HG02981 (cell line): ENCODE results near the gene SGK1.

ENCODE experiments used
- ATAC-seq: cut with Tn5 transposase; IDR thresholded peaks from one replicate; pipeline ENCODE4 v1.9.1; 2021; ENCODE audit warnings: mild to moderate bottlenecking, moderate library complexity; ENCODE audit not compliant: unreplicated experiment

SGK1 gene

DNA sequence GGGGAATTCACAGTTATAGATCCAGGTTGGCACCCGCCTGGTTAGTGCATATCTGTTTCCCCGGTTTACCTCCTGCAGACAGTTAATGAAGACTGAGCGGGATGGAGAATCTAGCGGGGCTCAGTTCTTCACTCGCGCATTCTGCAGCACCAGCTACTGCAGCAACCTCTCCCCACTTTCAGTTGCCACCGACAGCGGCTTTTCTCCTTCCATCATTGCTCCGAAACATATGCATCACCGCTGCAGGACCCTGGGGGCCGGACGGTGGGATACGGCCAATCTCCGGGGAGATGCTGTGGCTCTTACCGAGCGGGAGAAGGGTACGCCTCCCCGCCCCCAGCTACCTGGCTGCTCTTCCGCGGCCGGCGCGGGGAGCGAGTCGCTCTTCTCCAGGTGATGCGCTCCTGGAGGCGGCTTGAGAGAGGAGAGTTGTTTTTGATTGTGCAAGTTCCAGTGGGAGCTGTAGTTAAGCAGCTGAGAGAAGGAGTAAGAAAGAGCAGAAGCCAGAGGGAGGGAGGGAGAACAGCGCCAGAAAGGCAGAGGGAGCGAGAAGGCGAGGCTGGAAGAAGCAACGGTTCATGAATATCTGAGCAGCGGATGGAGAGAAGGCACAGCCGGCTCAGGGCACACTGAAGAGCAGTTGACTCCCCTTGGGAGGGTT, at the start of gene SGK1:
TSS of gene SGK1 (minus strand) at position 642 of the 661 bp plus-strand sequence. CDS start 652 bp downstream, outside the sequence.
- no peak for ATAC-seq

DNA sequence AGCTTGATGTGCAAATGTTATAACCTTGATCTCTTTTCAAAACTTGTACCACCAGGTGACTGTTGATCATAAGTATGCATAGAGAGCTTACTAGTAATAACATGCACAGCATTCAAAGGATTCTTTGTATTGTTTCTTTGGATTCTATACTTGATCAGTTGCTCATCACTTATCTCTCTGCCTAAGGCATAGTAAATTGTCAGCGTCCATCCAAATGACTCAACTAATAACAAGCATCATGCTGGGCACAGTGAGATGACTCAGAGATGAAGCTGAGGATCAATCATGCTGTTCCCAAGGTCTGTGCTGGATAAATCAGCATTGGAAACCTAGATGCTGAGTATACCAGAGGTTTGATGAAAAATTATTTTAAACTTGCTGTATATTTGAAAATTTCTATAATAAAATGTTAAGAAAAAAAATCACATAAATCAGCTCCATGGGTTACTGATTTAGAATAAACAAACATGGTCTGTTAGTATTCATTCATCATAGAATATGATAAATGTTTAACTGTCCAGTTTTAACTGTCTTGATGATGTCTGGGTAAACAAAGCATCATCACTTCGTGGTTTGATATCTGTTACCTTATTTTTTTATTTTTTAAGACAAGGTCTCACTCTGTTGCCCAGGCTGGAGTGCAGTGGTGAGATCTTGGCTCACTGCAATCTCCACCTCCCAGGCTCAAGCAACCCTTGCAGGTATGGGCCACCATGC, 45.6 kb upstream of the SGK1 start:
- ATAC-seq: no peak

DNA sequence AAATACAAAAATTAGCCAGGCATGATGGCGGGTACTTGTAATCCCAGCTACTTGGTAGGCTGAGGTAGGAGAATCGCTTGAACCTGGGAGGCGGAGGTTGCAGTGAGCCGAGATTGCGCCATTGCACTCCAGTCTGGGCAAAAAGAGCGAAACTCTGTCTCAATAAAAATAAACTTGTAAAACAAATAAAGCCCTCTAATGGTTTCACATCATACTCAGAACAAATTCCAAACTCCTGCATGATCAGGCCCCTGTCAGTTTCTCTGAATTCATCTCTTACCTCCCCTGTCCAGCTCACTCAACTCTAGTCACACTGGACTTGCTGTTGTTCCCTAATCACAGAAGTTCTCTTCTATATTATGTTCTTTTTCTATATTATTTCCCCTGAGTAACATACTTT, 43.1 kb upstream of the SGK1 start:
- no peak for ATAC-seq

DNA sequence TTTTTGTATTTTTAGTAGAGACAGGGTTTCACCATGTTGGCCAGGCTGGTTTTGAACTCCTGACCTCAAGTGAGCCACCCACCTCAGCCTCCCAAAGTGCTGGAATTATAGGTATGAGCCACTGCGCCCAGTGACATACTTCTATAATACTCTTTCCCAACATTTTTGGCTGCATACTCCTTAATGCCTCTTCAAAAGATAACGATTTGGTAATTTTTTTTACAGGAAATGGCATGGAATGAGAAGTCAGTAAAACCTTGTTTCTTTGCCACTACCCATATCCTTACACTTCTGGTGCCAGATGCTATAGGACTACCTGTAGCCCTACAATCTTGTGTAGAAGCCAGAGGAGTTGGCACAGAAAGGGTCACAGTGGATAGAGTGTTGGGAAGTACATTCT, 41.4 kb upstream of the SGK1 start:
- no peak for ATAC-seq

DNA sequence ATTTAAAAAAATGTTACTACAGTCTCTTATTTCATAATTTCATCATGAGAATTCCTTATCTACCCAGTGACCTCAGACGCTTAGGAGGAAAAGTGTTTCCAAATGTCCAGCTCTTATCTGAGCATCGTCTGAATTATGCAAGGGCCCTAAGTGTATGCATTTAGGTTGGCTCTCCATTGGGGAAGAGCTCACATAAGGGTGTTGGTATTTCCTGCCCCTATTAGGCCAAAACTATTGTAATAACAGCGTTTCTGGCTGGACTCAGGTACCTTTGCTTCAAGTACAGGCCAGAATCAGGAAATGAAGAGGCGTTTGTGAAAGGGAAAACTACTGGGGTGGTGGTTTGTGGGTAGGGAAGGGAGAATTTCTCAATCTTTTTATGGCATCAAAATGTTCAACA, 40.4 kb upstream of the SGK1 start:
- no peak for ATAC-seq

DNA sequence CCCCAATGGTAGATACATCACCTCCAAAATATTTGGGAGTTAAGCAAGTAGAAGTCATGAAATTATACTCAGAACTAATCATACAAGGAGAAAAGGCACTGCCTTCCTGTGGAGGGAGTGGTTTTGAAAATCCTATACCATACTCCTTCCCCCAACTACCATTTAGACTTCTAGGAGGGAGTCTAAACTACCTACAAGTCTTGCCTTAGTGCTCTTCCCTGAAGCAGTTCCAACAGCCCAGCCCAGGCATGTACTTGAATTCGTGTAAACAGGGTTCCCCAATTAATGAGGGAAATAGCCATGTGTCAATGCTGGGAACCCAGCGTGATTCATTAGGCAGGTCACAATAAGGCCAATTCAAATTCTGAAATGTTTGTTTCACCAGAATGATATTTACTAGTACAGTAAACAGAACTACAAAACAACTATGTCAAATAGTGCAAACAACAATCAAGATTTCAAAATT, 39.1 kb upstream of the SGK1 start:
- no peak for ATAC-seq

DNA sequence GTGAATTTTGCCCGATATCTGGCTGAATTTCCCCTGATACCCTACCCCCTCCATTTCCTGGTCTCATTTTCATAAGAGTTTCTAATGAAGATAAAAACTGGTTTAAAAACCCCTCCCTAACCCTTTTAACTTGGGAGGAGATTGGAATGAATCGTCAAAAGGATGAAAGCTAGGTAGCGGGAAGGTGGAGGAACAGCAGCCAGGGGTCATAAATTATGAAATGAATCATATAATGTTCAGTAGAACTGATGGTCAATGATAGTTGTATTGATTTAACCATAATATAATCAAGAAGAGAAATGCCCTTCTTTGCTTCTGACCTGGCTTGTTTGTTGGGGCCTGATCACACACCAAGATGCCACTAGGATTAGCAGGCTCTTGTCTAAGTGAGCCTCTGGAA, 38.5 kb upstream of the SGK1 start:
- ATAC-seq: no peak

DNA sequence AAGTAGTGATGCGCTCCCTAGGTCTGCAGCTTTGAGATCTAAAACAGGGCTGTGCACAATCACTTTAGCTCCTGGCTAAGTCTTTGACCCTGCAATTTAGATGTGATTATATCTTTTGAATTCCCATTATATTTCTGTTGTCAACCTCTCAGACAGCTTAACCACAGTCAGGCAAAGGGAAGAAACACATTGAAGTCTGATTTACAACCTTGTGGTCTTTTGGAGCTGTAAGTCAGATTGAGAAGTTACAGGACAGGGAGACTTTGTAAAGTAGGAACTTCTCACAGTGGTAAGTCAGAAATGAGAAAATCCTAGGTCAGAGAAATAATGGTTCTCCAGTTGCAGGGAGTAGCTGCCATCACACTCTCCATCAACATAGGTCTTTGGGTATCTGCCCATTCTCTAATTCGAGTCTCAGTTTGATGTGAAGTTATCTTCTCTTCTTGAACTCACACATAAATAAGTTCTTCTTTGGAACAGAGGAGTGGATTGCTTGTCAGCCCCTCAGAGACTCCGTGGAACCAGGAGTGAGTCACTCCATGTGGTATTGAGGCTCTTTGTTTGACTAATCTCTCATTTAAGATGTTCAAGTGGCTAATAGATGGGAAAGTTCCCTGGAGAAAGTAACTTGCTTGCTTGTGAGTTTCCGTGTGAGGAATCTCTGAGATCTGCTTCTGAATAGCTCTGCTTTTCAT, 35.0 kb upstream of the SGK1 start:
- no peak for ATAC-seq

DNA sequence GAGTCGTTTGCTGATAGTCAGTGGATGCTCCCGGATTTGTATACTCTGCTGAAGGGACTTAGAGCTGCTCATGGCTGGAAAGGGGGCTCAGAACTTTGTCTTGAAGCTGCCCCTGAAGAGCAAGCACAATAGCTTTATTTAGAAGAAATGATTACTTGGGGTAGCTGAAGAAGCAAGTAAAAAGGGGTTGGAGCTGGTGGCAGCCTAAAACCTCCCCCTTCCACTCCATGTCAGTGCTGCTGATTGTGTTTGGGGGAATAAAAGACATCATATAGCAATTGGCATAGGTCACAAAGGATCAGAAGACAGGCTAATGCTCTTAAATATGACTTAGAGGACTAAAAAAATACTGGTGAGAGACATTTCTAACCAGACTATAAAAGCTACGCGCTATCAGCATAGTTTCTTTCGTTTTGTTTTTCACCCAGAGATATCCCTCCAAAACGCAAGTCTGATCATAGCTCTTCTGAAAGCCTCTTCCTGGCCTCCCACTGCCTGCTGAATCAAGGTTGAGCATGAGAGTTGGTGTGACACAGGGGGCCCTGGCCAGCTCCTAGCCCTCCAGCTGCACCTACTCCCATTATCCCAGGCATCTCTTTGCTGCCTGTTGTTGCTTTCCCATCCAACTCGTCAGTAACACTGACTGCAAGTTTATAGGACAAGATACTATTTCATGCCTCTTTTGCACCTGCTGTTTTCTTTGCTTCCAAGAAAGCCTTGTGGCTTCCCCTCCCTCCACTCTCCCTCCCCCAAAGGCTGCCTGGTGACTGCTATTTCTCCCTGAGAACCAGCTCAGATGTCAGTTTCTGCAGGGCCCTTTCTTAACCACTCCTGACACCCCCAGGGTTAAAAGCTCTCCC, 33.9 kb upstream of the SGK1 start:
- no peak for ATAC-seq

DNA sequence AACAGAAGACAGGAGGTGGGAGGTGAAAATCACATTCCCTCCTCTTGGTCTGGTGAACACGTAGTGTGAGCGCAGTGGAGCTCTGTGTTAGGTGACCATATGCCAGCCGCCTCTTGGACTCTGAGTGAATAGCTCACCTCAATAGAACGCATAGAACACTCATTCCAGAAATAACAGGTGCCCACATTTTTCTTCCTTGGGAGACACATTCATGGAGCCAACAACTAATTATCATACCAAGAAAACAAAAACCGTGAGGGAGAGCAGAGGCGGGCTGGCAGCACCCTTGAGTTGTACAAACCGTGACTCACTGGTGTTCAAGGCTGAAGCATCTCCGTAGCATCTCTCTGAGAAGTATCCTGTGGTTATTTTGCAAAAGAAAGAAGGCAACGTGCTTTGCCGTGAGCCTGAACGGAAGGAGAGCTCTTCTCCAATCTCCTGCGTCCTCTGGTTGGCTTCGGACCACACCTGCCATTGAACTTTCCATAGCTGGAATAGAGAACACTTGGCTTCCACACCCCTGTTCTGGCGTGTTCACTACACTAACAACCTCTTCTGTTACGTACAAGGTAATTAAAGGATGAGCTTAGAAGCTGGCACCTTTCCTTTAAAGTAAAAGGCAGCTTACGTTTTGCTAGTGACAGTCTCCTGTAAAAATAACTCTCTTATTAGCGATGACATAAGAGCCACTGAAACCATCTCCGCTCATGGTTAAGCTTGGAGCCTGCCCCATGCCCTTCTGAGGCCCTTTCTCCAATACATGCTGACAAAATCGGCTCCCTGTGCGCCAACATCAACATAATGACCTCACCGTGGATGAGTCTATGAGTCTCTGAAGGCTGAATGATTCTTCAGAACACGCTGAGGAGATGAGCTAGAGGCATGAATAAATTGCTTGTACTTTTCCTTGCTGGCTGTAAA, 30.2 kb upstream of the SGK1 start:
- no peak for ATAC-seq

DNA sequence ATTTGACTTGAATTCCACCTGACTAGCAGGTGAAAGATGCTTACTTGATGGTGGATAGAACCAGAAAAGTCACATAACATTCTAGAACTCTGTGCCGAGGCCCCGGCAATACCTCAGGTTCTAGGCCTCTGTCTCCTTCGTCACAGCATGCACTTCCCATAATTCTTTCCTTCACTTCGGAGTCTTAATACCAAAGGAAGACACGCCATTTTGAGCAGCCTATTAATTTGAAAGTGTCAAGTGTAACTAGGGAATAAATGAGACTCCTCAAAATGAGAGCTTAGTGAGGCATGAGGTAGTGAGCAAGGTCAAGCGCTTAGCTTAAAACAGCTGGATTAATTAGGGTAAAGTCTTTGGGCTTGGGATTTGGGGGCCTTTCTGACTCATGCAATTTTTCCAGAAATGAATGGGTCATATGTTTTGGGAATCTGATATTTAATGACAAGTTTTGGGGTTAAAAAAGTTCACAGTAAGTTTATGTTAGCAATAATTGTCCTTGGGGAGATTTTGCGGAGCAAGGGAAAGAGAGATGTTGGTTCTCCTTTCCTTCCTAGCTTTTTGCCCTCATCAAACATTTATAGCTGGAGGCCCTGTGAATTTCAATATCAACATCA, 29.1 kb upstream of the SGK1 start:
- ATAC-seq: no peak

DNA sequence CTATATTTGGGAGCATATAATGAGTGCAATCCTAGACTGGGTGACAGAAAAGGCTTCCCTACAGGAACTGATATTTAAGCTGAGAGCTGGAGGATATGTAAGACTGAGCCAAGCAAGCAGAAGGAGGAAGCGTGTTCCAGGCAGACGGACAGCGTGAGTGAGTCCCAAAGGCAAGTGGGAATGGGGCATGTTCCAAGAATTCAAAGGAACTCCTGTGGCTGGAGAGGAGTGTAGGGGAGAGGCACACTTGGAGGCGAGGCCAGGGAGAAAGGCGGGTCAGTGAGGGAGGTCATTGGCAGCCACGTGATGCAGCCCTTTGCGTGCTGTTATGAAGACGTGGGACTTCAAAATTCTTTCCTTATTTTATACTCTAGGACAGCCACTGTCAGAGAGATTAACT, 27.9 kb upstream of the SGK1 start:
- no peak for ATAC-seq

DNA sequence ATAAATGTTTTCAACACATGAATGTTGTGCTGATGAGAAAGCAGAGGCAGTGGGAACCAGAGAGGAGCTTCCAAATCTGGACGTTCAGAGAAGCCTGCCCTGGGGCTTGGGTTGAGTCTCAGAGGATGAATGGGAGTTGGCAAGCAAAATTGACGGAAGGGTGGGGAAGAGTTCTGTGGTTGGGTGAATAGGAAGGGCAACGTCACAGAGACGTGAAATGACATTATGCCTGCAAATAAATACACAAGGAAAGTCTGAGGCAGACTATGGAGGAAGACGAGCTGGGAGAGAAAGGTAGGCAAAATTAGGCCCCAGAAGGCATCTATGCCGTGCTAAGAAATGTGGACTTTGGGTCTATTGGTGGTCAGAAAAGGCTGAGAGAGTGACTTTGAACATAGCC, 25.2 kb upstream of the SGK1 start:
- no peak for ATAC-seq

DNA sequence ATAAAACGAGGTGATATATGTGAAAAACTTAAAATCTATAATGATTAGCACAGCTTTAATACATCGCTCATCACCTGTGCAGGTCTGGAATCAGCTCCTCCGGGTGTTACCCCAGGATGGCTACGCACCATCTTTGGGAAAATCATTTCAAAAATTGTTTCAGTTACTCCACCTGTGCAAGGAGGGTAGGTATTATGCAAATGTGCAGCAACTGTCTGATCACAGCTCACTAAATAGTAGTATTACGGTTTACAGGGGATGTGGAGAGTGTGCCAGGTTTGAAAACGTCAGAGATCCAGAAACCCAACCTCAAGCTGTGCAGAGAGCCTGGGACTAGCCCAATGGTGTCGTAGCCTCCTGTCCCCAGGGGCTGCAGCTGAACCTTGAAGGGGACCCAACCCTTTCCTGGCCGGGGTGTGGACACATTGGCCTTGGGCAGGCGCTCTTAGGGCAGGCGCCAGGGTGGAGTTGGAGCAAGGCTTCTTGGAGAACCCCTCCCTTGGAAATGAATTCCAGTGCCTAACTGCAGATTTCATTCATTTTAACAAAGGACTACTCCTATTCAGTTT, 24.2 kb upstream of the SGK1 start:
- no peak for ATAC-seq

DNA sequence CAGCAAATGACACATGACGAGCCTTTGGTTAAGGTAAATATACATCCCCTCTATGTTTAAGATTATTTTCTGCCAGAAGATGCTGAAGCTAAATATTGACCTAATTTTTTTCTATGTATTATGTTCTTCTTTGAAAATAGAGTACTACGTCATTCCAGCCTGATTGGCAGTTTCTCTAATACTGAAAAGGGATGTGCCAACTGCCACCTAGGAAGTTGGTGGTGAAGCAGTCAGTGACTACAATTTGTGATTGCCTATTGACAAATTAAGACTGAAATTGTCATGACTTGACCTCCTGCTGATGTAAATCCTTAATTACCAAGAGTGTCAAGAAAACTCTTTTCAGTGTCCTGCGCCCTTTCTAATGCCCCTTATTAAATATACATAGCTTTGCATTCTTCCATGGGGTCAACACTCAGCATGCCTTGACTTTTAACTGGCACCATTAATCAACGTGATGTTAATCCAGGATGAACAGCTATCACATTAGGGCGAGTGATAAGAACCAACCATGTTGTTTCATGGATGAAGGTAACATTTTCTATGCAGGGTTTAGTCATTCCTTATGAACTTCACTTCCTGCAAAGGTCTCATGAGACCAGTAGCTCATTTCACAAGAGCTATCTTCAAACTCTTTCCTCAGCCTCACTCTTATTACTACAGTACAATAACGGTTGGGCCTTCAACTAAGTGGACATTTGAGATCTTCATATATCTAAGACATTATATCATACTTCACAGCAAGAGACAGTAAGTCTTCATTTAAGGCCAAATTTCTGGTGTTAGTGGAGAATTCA, 22.5 kb upstream of the SGK1 start:
- ATAC-seq: no peak

DNA sequence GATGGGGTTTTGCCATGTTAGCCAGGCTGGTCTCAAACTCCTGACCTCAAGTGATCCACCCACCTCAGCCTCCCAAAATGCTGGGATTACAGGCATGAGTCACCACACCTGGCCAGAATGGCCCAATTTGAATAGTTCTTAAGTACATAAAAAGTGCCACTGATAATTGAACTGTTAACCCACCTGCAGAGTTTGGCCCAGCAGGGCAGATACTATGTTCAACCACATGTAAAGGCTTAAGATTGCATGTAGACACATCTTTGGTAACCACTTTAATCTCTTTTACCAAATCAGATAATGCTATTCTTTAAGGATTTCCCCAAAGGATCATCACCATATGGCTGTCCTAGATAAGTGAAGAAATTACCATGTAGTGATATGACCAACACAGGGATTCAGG, 21.3 kb upstream of the SGK1 start:
- no peak for ATAC-seq

DNA sequence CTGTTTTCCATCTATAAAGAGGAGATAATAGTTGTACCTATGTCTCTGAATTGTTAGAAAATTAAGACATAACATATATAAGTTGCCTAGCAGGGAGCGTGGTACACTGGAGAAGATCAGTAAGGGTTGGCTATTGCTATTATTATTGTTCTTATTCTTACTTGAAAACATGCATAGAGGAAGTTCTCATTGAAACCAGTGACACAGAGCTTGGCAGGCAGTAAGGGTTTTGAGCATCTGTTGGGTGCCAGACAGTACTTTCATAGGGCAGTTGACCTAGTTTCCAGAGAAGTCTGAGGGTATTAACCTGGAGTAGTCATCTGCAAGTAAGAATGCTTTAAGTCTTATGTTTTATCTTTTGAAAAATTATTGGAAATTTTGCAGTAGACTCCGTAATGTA, 13.3 kb upstream of the SGK1 start:
- no peak for ATAC-seq

DNA sequence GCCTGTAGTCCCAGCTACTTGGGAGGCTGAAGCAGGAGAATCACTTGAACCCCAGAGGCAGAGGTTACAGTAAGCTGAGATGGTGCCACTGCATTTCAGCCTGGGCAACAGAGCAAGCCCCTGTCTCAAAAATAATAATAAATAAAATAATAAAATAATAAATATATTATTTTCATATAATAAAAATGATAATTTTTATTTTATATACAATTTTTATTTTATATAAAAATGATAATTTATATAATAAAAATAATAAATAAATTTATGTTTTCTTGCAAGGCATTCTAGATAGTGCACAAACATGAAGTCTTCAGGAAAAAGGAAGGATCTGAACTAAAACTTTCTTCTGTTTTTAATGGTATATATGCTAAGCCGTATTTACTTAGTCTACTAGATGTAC, 12.6 kb upstream of the SGK1 start:
- ATAC-seq: no peak

DNA sequence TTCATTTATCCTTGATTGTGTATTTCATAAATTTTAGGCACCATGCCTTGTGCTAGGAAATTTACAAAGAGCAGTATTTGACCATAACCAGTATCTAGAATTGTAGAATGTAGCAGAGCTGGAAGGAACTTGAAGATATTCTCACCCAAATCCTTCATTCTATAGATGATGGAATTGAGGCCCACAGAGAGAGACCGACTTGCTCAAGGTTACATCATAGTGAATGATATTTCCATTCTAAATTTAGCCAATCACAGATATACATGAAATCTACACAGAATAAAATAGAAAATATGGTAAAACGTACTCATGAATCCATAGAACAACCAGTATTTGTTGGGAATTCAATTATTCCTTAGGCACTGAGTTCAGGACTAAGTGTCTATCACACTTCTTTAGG, 10.9 kb upstream of the SGK1 start:
- ATAC-seq: no peak
